MG63 (cell line): ENCODE measurements around the gene PTPN3. TPM values are rescaled to one million over a fixed set of nuclear protein-coding genes. Genes with fewer than 3 reads are reported as not detected.
"Not testable (repeated sequence)": the region's sequence is repeated elsewhere in the genome, so short reads cannot be mapped to it uniquely, and the experiment has no call there.

Experiments
- DNase-seq: peaks from one replicate; pipeline ENCODE4 v3.0.0-alpha.2; 2020
- H3K27me3 ChIP-seq: fragments of 250-450 bp; sonication (Bioruptor Pico); 2 replicates; pipeline ENCODE4 v1.5.1; 2020; ENCODE audit warnings: mild to moderate bottlenecking, moderate library complexity
- H3K36me3 ChIP-seq: fragments of 250-450 bp; sonication (Bioruptor Pico); 2 replicates; pipeline ENCODE4 v1.5.1; 2020; ENCODE audit warnings: mild to moderate bottlenecking, moderate library complexity
- H3K4me3 ChIP-seq: fragments of 250-450 bp; sonication (Bioruptor Pico); 2 replicates; pipeline ENCODE4 v1.5.1; 2020; ENCODE audit warnings: mild to moderate bottlenecking, moderate library complexity
- H3K9me3 ChIP-seq: fragments of 250-450 bp; sonication (Bioruptor Pico); 2 replicates; pipeline ENCODE4 v1.5.1; 2020; ENCODE audit warnings: mild to moderate bottlenecking, moderate library complexity
- total RNA-seq: library from RNA; depleted of rRNA; stranded (reverse); fragments of >200 nt; shearing (Covaris generic); gene quantifications from 2 replicates; pipeline ENCODE4 v1.2.3, GENCODE V29; 2014; ENCODE audit warnings: low replicate concordance; rRNA removed

Gene PTPN3, protein sequence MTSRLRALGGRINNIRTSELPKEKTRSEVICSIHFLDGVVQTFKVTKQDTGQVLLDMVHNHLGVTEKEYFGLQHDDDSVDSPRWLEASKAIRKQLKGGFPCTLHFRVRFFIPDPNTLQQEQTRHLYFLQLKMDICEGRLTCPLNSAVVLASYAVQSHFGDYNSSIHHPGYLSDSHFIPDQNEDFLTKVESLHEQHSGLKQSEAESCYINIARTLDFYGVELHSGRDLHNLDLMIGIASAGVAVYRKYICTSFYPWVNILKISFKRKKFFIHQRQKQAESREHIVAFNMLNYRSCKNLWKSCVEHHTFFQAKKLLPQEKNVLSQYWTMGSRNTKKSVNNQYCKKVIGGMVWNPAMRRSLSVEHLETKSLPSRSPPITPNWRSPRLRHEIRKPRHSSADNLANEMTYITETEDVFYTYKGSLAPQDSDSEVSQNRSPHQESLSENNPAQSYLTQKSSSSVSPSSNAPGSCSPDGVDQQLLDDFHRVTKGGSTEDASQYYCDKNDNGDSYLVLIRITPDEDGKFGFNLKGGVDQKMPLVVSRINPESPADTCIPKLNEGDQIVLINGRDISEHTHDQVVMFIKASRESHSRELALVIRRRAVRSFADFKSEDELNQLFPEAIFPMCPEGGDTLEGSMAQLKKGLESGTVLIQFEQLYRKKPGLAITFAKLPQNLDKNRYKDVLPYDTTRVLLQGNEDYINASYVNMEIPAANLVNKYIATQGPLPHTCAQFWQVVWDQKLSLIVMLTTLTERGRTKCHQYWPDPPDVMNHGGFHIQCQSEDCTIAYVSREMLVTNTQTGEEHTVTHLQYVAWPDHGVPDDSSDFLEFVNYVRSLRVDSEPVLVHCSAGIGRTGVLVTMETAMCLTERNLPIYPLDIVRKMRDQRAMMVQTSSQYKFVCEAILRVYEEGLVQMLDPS
- 1.7 and 2.8 TPM in 2 replicates for total RNA-seq

DNA sequence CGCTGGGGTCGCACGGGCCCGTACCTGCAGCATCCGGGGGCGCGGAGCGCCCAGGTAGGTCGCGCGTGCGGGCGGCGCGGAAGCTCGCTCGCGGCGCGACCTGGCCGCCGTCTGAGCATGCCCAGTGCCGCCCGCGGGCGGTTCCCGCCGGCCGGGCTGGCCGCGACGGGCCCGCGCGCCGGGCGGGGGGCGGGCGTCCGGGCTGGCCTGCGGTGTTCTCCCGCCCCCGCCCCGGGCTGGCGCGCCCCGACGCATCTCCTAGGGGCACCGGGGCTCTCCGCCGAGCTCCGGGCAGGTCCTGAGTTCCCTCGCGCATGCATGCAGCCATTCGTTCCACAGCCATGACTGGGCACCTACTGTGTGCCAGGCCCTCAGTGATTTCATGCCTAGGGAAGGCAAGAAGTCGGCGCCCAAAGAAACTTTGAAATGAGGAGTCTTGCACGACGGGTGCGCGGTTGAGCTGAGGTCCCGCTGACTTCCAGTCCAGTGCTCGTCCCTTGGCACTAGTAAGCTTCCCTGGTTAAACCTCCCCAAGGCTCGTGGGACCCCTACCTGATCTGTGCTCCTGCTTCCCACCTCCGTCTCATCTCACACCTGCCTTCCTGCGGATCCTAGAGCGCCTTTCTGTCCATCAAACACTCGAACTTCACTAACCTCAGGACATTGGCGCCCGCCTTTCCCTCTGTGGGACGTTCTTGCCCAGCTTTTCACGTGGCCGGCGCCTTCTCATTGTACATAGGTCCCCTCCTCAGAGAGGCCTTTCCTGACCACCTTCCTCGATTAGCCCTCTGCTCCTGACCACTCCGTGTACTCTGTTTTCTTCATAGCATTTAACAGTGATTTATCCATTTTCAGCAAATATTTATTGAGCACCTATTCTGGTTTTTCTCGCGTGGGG, at the start of gene PTPN3:
PTPN3 (minus strand) TSS at position 113 of the 898 bp plus-strand sequence. CDS start 34,873 bp downstream, outside the sequence.
- peak; percentile 49 for DNase-seq
- H3K4me3 ChIP-seq = peak within 1 kb of the TSS; percentile 59
- no peaks in the 10 kb centered on the region for H3K9me3 ChIP-seq
- H3K36me3 ChIP-seq = no peaks in the 10 kb centered on the region; the same call in 1 of the 2 replicates
- H3K27me3 ChIP-seq = peaks cover 28% of the 10 kb centered on the region

DNA sequence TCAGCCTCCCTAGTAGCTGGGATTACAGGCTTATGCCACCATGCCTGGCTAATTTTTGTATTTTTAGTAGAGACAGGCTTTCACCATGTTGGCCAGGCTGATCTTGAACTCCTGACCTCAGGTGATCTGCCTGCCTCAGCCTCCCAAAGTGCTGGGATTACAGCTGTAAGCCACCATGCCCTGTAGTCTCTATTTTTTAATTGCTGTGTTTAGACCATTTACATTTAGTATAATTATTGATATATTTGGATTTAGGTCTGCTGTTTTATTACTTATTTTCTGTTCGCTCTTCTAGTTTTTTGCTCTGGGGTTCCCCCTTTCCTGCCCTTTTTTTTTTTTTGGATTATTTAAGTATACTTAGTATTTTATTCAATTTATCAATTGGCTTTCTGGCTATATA, 46.8 kb upstream of the PTPN3 start:
- DNase-seq, H3K9me3 ChIP-seq, H3K27me3 ChIP-seq, H3K4me3 ChIP-seq, H3K36me3 ChIP-seq: not testable (repeated sequence)

DNA sequence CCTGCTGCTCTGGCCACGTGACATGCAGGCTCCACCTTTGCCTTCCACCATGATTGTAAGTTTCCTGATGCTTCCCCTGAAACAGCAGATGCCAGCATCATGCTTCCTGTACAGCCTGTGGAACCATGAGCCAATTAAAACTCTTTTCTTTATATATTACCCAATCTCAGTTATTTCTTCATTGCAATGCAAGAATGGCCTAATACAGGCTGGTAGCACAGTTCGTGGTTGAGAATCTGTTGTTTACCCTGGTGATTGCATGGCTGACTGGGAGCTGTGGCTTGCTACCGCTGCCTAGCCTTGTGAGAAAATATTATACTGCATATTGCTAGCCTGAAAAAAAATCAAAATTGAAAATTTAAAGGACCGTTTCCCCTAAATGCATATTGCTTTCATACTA, 44.8 kb upstream of the PTPN3 start:
- H3K9me3 ChIP-seq = peaks cover 8% of the 10 kb centered on the region
- H3K27me3 ChIP-seq = peaks cover 14% of the 10 kb centered on the region
- no peak for DNase-seq
- no peaks in the 10 kb centered on the region for H3K36me3 ChIP-seq
- no peak overlapping the region for H3K4me3 ChIP-seq

DNA sequence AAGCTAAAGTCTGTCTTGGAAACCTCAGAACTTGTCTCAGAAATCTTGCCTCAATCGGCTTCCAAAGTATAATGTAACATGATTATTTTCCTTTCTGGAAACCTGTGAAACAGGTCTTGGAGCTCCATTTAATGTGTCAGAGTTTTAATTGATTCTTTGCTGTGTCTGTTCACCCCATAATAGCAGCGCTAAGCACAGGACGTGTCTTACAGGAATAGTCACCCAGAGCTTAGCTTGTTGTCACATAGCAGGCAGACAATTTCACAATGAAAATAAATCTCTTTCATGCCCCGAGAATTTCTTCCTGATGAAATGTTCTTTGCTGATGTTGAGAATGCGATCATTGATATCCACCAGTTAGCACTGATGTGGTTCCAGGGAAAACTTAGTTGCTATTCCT, 40.2 kb upstream of the PTPN3 start:
- H3K27me3 ChIP-seq = peaks cover 20% of the 10 kb centered on the region

DNA sequence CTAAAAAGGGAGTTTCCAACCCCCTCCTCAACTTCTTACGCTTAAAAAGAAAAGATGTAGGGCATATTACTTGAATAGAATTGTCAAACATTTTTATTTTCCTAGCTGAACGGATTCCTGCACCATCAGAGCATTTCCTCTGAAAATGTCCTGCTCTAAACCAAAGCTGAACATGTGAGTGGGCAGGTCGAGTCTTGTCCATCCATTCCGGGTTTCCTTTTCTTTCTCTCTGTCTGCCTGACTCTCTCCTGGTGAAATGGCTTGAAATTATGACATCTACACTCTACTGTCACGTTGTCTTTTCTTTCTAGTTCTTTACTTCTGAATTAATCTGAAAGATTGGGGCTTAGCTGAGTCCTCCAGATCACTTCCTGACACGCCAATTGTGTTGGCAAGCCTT, 39.2 kb upstream of the PTPN3 start:
- Histone ChIP-seq H3K9me3 (no peaks in the 10 kb centered on the region), H3K4me3 (no peak overlapping the region), H3K27me3 (peaks cover 20% of the 10 kb centered on the region), H3K36me3 (no peaks in the 10 kb centered on the region)
- DNase-seq = no peak

More for the DNA sequence above, 40.2 kb upstream of the PTPN3 start:
- no peak for DNase-seq
- Histone ChIP-seq H3K4me3 (no peak overlapping the region), H3K9me3 (no peaks in the 10 kb centered on the region), H3K36me3 (no peaks in the 10 kb centered on the region)

DNA sequence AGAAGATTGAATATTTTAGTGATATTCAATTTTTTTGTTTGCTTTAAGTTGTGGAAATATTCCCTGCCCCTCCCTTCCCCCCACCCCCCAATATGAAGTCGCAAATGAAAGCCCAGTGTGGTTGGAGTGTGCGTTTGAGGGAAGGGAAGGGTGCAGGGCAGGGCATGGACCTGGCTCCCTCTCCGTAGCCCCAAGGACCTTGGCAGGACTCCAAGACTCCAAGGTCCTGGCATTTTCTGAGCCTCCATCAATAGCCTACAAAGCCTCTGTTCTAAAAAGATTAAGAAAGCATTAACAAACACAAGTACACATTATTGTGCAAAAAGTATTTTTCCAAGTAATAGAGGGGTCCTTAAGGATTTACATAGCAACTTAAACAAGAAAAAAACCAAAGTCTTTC, 38.8 kb upstream of the PTPN3 start:
- H3K4me3 ChIP-seq = no peak overlapping the region
- DNase-seq = no peak
- peaks cover 23% of the 10 kb centered on the region for H3K27me3 ChIP-seq
- H3K9me3 ChIP-seq = no peaks in the 10 kb centered on the region
- H3K36me3 ChIP-seq = no peaks in the 10 kb centered on the region

DNA sequence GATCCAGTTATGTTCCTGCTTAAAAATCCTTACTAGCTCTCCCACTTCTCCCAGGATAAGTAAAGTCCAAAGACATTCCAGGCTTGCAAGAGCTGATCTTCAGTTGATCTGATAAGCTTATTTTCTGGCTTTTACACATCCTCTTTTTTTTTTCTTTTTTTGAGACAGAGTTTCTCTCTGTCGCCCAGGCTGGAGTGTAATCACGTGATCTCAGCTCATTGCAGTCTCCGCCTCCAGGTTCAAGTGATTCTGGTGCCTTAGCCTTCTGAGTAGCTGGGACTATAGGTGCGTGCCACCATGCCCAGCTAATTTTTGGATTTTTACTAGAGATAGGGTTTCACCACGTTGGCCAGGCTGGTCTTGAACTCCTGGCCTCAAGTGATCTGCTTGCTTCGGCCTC, 37.3 kb upstream of the PTPN3 start:
- DNase-seq = no peak
- no peak overlapping the region for H3K4me3 ChIP-seq
- H3K36me3 ChIP-seq = no peaks in the 10 kb centered on the region
- no peaks in the 10 kb centered on the region for H3K9me3 ChIP-seq
- H3K27me3 ChIP-seq = peaks cover 26% of the 10 kb centered on the region

DNA sequence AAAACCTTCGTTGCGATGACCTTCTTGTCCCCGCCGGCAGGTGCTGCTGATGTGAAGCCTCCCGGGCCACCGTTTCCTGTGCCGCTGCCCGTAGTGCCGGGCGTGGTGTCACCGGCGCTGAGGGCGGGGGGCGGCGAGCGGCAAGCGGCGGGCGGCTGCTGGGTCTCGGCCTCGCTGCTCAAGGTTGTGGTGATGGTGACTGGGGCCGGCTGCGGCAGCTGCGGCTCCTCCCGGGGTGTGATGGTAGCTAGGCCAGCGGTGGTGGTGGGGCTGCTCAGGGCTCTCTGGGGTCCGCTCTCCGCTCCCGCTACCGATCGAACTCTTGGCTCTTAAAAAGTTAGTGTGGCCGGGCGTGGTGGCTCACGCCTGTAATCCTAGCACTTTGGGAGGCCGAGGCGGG, 36.0 kb upstream of the PTPN3 start:
- H3K9me3 ChIP-seq = no peaks in the 10 kb centered on the region
- DNase-seq = no peak
- H3K27me3 ChIP-seq = peaks cover 29% of the 10 kb centered on the region
- H3K4me3 ChIP-seq = no peak overlapping the region
- no peaks in the 10 kb centered on the region for H3K36me3 ChIP-seq

DNA sequence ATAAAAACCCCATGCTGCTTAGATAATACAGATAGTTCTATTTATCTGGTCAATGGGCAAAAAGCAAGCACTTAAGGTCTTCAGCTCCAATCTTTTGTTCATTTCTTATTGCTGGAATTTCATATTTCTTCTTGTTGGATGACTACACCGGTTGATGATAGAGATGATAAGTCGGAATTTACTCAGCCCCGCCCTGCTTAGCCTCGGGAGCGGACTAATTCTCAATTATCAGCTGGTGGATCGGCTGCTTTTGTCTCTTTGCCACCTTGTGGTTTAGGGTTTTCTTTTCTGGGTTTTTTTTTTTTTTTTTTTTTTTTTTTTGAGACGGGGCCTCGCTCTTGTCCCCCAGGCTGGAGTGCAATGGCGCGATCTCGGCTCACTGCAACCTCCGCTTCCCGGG, 34.5 kb upstream of the PTPN3 start:
- H3K27me3 ChIP-seq = peaks cover 27% of the 10 kb centered on the region

DNA sequence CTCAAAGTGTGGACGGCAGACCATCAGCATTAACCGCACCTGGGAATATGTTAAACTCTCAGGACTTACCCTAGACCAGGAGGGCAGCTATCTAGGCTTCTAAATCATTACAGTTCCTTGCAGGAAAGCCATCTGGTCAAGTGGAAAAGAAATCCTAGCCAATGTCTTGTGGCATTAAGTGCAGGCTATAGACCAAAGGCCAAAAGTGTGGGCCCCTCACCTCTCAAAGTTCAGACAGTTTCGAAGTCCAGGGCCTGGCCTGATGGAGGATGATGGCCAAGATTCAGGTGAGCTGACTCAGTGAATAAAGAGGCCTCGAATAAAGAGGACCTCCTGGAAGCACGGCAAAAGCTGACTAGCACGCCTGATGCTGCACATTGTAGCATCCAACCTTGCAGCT, 24.0 kb upstream of the PTPN3 start:
- Histone ChIP-seq H3K9me3 (no peaks in the 10 kb centered on the region), H3K4me3 (no peak overlapping the region)

More for the DNA sequence above, 34.5 kb upstream of the PTPN3 start:
- not testable (repeated sequence) for DNase-seq, H3K4me3 ChIP-seq, H3K9me3 ChIP-seq, H3K36me3 ChIP-seq

DNA sequence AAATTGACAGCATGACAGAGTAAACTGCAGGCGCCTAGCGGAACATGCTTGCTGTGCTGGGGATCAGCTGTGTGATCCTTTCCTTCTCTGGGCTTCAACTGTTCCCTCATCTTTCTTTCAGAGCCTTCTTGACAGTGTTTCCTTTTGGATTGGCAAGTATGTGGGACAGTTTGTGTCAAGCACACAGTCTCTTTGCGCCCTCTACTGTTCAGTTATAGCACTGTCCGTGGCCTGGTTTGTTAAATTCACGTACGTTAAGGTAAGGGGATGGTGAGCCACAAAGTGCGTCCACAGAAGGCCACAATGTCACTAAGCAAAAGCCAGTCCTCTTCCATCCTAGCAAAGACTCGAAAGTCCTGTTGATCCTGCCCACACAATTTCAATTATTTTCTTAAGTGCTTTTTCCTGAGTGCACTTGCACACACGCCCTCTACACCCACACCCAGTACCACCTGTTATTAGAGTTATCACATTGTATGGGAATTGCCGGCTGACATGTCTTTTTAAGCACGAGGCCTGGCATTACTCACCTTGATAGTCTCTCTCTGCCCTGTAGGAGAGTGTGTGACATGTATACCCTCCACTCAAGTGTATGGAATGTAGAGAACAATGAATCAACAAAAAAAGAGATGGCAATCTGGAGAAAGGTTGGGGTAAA, 22.5 kb upstream of the PTPN3 start:
- no peaks in the 10 kb centered on the region for H3K27me3 ChIP-seq
- no peak overlapping the region for H3K4me3 ChIP-seq
- H3K36me3 ChIP-seq = no peaks in the 10 kb centered on the region
- no peaks in the 10 kb centered on the region for H3K9me3 ChIP-seq
- DNase-seq = peak; percentile 35

More for the DNA sequence above, 24.0 kb upstream of the PTPN3 start:
- no peak for DNase-seq
- H3K27me3 ChIP-seq = peaks cover 3% of the 10 kb centered on the region; the same call in 1 of the 2 replicates
- no peaks in the 10 kb centered on the region for H3K36me3 ChIP-seq

DNA sequence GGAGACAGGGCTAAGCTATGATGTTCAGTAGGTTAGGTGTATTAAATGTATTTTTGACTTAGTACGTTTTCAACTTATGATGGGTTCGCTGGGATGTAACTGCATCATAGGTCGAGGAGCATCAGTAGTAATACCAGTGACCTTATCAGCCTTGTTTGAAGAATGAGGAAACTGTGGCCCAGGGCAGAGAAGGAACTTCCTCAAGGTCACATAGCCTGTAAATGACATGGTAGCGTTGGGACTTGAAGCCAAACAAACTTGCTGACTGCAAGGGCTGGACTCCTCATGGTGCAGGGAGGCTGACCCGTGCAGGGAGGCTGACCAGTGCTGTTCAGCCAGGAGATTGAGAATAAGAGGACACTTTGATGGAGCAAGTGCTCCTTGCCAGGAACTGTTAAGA, 21.3 kb upstream of the PTPN3 start:
- Histone ChIP-seq H3K36me3 (no peaks in the 10 kb centered on the region), H3K9me3 (no peaks in the 10 kb centered on the region), H3K27me3 (no peaks in the 10 kb centered on the region), H3K4me3 (no peak overlapping the region)
- no peak for DNase-seq

DNA sequence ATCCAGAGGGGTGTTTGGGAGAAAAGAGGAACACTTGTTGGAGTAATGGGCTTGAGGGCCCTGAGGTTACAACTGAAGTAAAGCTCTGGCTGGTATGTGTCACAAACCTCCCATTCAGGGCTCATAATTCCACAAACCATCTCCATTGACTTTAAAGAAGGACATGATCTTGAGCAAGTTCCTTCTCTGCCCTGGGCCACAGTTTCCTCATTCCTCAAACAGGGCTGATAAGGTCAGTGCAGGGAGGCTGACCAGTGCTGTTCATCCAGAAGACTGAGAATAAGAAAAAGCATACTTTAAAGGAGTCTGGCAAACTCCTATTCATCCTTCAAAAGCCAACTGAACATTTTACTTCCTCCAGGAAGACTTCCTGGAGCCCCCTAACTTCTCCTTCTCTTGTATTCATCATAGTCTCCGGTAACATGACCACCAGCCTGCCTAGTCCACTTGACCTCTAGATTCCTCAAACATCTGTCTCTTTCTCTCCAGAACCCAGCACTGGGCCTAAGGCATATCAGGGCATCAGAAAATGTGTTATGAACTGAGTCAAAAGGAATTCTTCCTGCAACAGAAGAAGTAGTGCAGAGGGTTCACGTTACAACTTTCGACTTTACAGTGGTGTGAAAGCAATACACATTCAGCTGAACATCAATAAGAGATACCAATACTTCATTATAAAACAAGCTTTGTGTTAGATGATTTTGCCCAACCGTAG, 20.7 kb upstream of the PTPN3 start:
- no peaks in the 10 kb centered on the region for H3K9me3 ChIP-seq
- no peak overlapping the region for H3K4me3 ChIP-seq
- H3K27me3 ChIP-seq = no peaks in the 10 kb centered on the region
- no peak for DNase-seq
- H3K36me3 ChIP-seq = no peaks in the 10 kb centered on the region

DNA sequence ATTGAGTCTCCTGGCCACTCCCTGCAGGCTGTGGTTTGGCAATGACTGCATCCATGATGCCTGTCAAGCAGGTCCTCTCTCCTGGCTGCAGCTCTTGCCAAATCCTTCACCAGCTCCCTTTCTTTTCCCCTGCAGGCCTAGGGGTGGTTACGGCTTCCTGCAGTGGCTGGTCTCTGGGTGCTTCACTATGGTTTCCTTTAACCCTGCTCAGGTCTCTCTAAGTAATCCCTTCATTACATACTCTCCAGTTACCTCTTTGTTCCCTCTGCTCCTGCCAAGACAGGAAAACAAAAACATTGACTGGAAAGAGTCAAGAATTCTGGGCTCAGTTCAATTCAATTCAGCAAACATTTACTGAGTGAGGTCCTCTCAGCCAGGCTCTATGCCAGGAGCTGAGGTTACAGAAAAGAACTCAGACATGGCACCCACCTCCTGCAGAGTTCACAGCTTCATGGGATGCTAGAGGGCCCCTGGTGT, 19.8 kb upstream of the PTPN3 start:
- Histone ChIP-seq H3K4me3 (no peak overlapping the region), H3K36me3 (no peaks in the 10 kb centered on the region), H3K9me3 (no peaks in the 10 kb centered on the region), H3K27me3 (no peaks in the 10 kb centered on the region)
- no peak for DNase-seq

DNA sequence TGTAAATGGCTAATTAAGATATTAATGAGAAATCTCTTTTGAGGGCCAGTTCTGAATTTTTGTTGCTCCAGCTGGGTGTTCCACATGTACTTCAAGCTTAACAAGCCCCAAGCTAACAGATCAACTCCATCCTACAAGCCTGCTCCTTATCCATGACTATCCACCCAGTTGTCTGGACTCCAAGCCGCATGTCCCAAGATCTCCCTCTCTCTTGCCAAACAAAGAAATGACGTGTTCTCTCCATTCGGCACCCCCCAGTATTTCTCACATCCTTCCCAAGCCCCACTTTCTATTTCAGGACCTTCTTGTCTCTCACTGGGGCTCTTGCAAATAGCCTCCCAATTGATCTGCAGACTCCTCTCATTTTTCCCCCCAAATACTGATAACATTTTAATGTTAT, 15.8 kb upstream of the PTPN3 start:
- H3K27me3 ChIP-seq = no peaks in the 10 kb centered on the region
- no peaks in the 10 kb centered on the region for H3K9me3 ChIP-seq
- no peak overlapping the region for H3K4me3 ChIP-seq
- no peaks in the 10 kb centered on the region for H3K36me3 ChIP-seq
- DNase-seq = no peak
